NCI-H2029 (cell line): Measurements from ENCODE around the gene SRSF7.
"Not testable (repeated sequence)": the region's sequence is repeated elsewhere in the genome, so short reads cannot be mapped to it uniquely, and the experiment has no call there.

Experiments used
- DNase-seq: peaks from one replicate; lab custom pipeline; 2025; lab: John Stamatoyannopoulos, UW

Gene SRSF7

DNA sequence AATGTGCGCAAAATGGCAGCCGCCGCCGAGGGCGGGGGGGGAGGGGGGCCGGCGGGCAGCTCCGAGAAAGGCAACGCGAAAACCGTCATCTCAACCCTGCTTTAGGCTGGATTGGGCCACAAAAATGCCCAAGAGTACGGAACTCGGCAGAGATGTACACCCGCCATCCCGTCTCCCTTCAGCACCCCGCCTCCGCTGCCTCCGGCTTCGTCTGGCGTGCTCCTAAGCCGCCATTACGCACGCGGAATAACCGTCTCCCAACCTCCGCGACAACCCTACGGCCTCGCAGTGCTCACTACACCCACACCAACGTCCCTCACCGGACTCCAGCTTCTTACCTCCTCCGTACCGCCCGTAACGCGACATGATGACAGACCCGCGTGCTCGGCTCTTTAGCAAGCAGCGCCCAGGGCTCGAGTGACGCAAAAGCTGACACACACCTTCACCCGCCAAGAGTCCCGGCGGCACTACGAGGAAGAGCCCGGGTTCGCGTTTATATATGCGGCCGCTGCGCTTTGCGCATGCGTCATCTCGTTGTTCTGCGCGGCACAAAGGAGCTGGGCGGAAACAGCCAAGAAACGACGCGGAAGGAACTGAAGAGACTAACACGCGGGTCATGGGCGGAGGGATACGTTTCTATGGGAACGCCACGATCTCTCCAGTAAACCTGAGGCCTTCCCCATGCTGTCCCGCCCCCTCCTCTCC, at the start of gene SRSF7:
Gene SRSF7 (minus strand): TSS at position 471 of the 705 bp plus-strand sequence. CDS start 105 bp downstream, at position 366.
- DNase-seq: peak; percentile 95

DNA sequence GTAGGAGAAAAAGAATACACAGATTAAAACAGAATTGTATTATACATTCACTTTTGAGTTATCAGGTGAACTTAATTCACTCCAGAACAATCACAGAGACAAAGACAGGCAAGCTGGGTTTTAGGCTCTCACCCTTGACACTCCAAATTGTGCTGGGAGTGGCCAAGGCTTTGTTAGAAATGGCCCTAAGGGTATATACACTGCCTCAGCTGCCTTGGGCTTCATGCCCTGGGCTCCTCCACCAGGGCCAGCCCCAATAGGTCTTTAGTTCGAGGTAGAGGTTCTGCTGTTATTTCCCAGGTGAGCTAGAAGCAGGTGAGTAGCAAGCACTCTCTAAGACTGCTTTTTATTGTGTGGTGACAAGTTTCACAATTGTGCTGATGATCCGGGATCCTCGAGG, 46.8 kb upstream of the SRSF7 start:
- no peak for DNase-seq

DNA sequence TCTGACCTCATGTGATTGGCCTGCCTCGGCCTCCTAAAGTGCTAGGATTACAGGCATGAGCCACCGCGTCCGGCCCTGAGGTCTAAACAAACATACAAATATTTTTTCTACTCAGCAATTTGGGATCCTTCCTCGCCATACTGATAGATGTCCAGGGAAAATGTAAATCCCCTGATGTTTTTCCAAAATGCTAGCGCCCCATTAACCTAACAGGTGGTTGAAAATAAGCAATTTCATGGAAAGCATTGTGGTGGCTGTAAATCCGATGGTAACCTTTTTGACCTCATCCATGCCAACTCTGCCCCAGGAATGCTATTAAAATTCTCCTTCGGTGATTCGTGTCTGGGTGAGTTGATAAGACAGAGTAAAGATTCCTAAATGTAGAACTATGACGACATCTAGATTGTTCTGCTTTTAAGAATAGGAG, 46.1 kb upstream of the SRSF7 start:
- no peak for DNase-seq

DNA sequence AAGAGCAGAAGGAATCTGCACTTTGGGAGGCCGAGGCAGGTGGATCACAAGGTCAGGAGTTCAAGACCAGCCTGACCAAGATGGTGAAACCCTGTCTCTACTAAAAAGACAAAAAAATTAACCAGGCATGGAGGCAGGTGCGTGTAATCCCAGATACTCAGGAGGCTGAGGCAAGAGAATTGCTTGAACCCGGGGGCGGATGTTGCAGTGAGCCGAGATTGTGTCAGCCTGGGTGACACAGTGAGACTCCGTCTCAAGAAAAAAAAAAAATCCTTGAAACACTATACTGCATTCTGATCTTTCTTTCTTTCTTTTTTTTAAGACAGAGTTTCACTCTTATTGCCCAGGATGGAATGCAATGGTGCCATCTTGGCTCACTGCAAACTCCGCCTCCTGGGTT, 43.9 kb upstream of the SRSF7 start:
- DNase-seq: not testable (repeated sequence)

DNA sequence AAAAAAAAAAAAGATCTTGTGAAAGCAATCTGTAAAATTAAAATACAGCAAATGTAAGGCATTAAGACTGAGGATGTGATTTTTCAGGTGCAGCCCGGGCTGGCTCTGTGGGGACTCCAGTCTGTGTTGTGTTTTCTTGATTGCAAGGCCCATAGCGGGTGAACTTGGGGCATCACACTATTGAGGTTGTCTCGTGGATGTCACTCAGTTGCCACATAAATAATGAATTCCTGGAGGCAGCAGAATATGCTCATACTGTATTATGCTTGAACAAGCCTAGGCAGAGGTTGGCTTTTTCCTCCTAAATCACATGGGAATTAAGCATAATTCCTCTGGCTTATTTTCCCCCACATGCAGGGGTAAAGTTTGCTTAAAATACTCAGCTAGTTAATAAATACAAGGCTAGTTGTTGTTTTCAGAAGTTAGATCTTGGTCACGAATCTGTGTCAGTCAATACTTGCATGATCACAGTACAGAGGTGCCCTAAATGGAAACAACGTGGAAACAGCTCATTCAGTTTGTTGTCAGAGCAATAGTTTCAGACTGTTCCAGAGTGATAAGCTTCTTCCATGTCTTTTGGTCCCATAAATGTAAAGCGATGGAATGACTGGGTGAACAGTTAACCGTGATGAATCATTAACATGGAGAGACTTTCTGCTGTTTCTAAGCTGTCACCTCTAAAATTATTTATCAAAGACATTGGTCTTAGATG, 43.2 kb upstream of the SRSF7 start:
- DNase-seq: no peak

DNA sequence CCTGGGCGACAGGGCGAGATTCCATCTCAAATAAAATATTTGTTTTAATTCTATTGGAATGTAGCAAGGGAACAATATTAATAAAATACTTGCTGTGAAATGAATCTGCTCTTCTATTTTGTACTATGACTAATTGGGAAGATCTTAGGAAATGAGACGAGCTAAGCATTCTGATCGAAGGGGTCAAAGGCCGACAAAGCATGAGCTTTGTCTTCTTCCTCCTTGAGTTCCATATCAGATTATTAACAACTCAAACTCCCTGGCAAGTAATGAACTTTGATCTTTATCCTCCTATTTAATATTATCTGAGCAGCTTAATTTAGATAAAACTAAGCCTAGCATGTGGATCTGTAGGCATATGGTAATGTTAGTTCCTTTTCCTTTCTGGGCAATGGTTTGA, 42.4 kb upstream of the SRSF7 start:
- DNase-seq: no peak

DNA sequence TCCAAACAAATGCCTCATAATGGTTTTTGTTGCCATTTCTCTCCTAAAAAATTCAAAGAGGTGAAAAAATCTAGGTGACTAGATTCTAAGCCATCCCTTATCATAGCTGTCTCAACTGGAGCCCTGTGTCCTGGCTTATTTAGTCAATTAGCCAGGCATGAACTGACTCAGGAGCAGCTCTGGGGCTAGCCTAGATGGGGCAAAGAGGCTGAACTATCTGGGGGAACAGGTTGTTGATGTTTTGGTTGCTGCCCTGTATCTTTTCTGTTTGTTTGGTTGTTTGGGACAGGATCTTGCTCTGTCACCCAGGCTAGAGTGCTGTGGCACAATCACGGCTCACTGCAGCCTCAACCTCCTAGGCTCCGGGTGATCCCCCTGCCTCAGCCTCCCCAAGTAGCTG, 41.6 kb upstream of the SRSF7 start:
- DNase-seq: no peak

DNA sequence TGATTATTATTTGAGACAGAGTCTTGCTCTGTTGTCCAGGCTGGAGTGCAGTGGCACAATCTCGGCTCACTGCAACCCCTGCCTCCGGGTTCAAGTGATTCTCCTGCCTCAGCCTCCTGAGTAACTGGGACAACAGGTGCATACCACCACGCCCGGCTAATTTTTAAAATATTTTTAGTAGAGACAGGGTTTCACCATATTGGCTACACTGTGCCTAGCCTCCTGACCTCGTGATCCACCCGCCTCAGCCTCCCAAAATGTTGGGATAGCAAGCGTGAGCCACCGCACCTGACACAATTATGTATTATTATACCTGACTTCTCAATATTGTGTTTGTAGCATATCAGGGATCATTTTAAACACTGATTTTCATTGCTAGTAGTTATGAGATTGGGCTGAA, 41.2 kb upstream of the SRSF7 start:
- not testable (repeated sequence) for DNase-seq

DNA sequence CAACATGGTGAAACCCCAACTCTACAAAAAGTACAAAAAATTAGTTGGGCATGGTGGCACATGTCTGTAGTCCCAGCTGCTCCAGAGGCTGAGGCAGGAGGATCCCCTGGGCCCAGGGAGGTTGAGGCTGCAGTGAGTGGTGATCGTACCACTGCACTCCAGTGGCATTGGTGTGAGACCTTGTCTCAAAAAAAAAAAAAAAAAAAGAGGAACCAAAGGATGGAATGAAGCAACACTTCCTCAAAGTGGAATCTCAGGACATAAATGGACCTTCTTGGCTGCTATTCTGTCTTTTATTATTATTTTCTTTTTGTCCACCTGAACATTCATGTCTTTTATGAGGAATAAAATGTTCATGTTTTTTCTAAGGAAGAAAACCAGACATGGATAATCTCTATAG, 40.6 kb upstream of the SRSF7 start:
- DNase-seq: no peak

DNA sequence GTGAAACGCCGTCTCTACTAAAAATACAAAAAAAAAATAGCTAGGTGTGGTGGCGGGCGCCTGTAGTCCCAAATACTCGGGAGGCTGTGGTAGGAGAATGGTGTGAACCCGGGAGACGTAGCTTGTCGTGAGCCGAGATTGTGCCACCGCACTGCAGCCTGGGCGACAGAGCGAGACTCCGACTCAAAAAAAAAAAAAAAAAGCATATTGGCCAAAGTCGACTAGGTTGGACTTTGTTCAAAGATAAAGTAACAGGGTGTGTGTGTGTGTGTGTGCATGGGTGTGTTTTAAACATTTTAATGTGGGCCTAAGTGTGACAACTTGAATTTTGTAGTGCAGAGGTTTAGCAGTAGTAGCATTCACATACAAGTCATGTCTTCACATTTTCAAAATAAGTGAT, 38.5 kb upstream of the SRSF7 start:
- no peak for DNase-seq

DNA sequence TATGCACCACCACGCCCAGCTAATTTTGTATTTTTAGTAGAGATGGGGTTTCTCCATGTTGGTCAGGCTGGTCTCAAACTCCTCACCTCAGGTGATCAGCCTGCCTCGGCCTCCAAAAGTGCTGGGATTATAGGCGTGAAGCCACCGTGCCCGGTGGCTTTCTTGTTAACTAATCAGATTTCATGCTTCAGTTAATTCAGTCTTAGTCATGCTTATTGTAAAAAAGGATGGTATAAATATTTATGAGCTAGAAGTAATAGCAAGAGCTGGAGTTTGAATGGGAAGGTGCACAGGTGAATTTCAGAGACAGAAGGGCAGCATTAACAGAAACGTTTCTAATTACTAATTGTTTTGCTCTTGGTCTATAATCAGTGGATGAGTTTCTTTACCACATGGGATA, 37.1 kb upstream of the SRSF7 start:
- no peak for DNase-seq

DNA sequence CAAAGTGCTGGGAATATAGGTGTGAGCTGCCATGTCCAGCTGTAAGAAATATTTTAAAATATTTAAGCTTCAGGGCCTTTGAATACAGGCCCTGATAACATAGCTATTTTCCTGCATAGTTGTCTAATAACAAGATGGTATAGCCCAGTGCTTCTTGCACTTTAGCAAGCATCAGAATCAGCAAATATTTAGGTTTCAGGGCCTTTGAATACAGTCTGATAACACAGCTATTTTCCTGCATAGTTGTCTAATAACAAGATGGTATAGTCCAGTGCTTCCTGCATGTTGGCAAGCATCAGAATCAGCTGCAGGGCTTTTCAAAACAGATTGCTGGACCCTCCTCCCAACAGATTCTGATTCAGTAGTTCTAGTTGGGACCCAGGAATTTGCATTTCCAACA, 32.4 kb upstream of the SRSF7 start:
- DNase-seq: no peak

DNA sequence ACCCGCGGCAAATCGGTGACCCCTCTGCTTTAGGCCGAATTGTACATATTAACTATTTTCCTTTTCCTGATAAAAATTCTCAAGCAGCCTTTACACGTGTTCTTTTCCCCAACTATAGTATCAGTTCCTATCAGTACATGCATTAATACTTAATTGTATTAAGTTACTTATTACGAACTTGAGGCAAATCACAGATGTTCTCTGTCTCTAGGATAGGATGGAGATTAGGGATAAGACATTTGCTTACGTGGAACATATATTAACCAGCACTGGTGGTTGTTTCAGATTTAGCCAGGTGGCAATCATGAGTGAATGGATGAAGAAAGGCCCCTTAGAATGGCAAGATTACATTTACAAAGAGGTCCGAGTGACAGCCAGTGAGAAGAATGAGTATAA, 27.5 kb upstream of the SRSF7 start:
- DNase-seq: no peak

DNA sequence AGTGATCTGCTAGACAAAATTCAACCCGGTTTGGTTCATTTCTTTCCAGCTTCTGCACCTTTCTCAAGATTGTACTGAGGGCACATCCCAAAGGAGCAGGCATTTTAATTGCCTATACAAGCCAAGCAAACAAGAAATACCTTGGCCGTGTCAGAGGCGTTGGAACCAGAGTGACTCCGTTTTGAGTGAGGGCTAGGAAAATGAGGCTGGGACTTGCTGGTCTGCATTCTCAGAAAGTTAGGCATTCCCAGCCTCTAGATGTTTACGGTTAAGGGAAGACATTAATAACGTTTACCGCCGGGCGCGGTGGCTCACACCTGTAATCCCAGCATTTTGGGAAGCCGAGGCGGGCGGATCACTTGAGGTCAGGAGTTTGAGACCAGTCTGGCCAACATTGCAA, 25.4 kb upstream of the SRSF7 start:
- DNase-seq: no peak

DNA sequence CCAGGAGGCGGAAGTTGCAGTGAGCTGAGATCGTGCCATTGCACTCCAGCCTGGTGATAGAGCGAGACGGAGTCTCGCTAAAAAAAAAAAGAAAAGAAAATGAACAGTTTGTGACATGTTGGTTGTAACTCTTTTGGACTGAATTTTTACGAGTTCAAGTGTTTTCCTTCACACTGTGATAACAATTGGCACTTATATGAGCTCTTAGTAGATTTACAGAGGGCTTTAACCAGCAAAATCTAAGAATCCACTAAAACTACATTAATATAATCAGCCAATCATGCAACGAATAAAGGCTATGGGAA, 24.7 kb upstream of the SRSF7 start:
- no peak for DNase-seq

DNA sequence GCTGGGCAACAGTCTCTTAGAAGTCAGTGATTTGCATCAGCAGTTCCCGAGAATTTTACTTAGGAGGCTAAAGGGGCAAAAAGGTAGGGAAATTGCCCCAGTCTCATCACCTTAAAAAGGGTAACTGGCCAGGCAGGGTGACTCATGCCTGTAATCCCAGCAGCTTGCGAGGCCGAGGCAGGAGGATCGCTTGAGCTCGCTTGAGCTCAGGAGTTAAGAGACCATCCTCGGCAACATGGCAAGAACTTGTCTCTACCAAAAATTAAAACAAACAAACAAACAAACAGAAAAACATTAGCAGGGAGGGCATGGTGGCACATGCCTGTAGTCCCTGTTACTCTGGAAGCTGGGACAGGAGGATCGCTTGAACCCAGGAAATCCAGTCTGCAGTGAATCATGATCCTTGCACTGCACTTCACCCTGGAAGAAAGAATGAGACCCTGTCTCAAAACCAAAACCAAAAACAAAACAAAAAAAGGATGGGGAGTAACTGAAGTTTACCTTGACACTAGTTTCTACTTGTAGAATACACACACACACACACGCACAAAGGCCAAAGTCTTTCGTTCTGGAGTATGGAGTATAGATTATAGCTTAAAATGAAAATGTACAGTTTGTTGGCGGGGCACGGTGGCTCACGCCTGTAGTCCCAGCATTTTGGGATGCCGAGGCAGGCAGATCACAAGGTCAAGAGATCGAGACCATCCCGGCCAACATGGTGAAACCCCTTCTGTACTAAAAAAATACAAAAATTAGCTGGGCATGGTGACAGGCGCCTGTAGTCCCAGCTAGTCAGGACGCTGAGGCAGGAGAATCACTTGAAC, 24.1 kb upstream of the SRSF7 start:
- DNase-seq: no peak

DNA sequence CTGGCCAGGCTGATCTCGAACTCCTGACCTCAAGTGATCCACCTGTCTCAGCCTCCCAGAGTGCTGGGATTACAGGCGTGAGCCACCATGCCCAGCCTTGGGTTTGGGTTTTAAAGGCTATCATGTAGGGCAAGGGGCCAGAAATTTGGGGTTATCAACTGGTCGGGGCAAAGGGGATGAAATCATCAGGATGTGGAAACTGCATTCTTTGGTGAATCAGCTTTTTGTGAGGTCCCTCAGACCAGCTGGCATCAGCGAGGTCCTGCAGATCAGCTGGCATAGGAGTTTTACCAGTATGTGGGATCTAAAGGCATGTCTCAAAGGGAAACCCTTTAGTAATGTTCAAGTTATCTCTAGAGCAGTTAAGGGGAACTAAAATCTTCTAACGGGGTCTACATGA, 20.5 kb upstream of the SRSF7 start:
- no peak for DNase-seq

DNA sequence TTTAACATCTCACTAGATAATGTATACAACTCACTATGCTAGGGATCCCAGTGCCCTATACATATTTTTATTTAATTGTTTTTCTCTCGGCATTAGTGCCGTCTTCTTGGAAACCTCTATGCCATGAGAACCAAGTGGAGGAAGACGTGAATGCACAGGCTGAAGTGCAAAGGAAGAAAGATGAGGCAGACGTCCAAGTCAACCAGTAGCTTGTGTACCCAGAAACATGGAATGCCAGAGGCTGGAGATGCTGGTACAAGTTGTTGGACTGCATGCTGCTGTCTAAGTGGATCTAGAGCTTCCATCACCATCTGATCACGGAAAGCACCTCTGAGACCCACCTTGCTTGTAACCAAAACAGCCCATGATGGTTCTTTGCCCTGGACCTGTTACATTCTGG, 14.4 kb upstream of the SRSF7 start:
- no peak for DNase-seq

DNA sequence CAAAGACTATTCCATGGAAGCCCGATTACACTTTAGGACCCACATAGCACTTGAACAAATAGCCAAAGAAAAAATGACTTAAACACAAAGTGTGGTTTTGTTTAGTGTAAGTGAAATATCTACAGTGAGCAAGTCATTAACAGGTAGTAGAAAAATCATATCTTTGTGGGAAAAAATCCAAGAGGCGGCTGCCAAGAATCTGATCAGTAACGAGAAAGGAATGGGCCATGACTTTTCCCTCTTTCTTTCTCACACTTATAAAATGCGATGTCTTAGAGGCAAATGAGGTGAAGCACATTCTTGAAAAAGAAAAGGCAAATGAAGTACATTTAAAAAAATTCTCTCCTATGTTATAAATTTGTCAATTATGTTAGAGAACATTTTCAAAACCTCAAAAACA, 14.0 kb upstream of the SRSF7 start:
- DNase-seq: no peak

DNA sequence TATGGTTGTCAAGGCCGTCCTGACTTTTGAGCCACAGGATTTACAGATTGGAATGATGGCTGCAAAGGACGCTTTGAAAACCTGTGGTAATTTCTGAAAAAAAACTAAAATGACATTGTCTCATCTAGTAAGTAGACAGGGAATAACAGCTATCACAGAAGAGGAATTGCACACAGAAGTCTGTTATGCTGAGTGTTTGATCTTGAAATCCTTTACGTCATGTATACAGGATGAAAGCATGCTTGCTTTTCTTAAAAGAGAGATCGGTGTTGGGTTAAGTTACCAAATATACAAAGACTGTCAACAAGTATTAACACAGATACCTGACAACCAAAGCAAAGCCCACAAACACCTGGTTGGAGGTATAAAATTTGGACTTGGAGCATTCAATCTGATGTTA, 12.6 kb upstream of the SRSF7 start:
- no peak for DNase-seq

DNA sequence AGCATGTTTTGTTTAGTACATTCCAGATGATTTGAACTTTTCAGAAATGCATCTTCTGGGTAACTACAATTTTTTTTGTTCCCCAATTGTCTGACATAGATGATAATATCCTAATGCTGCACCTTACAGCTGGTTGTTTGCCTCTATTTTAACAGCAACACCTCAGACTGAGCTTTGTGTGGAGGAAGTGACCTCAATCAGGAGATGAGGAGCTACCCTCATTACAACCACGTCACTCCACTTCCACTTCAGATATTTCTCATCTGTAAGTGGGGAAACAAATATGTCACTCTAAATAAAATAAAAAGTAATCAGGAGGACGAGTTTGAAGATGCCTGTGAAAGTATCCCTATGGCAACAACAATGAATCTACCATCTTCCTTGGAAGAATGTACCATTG, 12.1 kb upstream of the SRSF7 start:
- no peak for DNase-seq

DNA sequence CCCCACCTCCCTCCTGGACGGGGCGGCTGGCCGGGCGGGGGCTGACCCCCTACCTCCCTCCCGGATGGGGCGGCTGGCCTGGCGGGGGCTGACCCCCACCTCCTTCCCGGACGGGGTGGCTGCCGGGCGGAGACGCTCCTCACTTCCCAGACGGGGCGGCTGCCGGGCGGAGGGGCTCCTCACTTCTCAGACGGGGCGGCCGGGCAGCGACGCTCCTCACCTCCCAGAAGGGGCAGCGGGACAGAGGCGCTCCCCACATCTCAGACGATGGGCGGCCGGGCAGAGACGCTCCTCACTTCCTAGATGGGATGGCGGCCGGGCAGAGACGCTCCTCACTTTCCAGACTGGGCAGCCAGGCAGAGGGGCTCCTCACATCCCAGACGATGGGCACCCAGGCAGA, 4.7 kb upstream of the SRSF7 start:
- DNase-seq: not testable (repeated sequence)

DNA sequence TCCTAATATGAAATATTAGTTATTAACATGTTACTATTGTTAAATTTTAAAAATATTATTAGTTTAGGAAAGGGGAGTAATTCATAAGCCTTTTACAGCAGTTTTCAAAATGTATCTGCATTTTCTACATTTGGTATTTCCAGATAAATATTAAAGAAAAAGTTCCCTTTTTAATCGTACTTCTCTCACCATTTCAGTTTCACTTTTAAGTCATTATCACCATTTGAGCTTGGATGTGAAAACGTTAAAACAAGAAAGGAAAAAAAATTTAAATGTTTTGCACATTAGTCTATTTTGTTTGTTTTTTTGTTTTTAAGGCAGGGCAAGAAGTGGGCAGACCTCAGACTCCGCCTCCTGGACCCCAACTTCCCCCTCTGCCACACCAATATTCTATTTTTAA, 3.3 kb upstream of the SRSF7 start:
- no peak for DNase-seq
